C4-2B (cell line): Measurements from ENCODE around the gene MIB2.

Source experiments
- H3K27ac ChIP-seq: fragments of 450-650 bp; 2 replicates; pipeline ENCODE4 v1.5.1; 2017
- CTCF ChIP-seq: fragments of 450-650 bp; conservative IDR thresholded peaks from 2 replicates; pipeline ENCODE4 v1.5.1; 2017; ENCODE audit warnings: mild to moderate bottlenecking
- ZFX ChIP-seq: fragments of 450-650 bp; IDR thresholded peaks from 2 replicates; pipeline ENCODE4 v1.6.1; 2017

The MIB2 gene

GRCh38 chr1:1615256-1616044 is at the start of gene MIB2:
MIB2 (plus strand) TSS chr1:1615500; CDS start chr1:1623453, 7,953 bp downstream.
- TF ChIP-seq ZFX (peak; percentile 39; the same call in 1 of the 2 replicates), CTCF (no peak)
- H3K27ac ChIP-seq = peak within 1 kb of the TSS; percentile 97

- no peak overlapping the region for H3K27ac ChIP-seq
- no peak for TF ChIP-seq CTCF
- no peak for TF ChIP-seq ZFX
Measured at GRCh38 chr1:1567152-1567875, 48.0 kb upstream of the MIB2 start.

GRCh38 chr1:1567891-1568291 is 47.4 kb upstream of the MIB2 start:
- H3K27ac ChIP-seq = no peak overlapping the region
- TF ChIP-seq CTCF = no peak
- no peak for TF ChIP-seq ZFX

- no peak overlapping the region for H3K27ac ChIP-seq
- TF ChIP-seq ZFX (no peak), CTCF (no peak)
Measured at GRCh38 chr1:1569341-1569740, 46.0 kb upstream of the MIB2 start.

- H3K27ac ChIP-seq = peak overlapping the region; percentile 99
- TF ChIP-seq ZFX = no peak
- no peak for TF ChIP-seq CTCF
Measured at GRCh38 chr1:1573843-1574720, 41.2 kb upstream of the MIB2 start.

- TF ChIP-seq ZFX (peak; percentile 93), CTCF (no peak)
- H3K27ac ChIP-seq = peak within 1 kb of the TSS; percentile 99
Measured at GRCh38 chr1:1574721-1575537, 40.4 kb upstream of the MIB2 start, which contains the start of gene SSU72. SSU72 (minus strand) TSS chr1:1574863; CDS start chr1:1574557, 306 bp downstream.
